Transverse colon (tissue), 4 donors: ENCODE data around the gene C17orf100.

Experiments used
- EP300 ChIP-seq: sonication (generic); formaldehyde crosslinking; IDR thresholded peaks from one replicate; pipeline ENCODE4 v1.6.1; 2017; ENCODE audit warnings: antibody characterized with exemption, low read depth
- POLR2AphosphoS5 ChIP-seq, 3 donors: sonication (generic); formaldehyde crosslinking; IDR thresholded peaks; one replicate each; pipeline ENCODE4 v1.6.1; 2016; ENCODE audit warnings: antibody characterized with exemption in 3 of 3
- TF ChIP-seq, protein P1 (sequence below), 5 experiments: fragments of 200-600 bp in 3 of 5; fragments of 450-650 bp in 2 of 5; sonication (generic) in 3 of 5; IDR thresholded peaks; 1 replicate in 2 of 5; 2 replicates in 3 of 5; pipeline ENCODE4 v1.5.1; 2016 to 2017; ENCODE audit warnings: antibody characterized with exemption in 5 of 5, inconsistent platforms in 3 of 5, mild to moderate bottlenecking in 2 of 5, moderate library complexity in 1 of 5

DNA sequence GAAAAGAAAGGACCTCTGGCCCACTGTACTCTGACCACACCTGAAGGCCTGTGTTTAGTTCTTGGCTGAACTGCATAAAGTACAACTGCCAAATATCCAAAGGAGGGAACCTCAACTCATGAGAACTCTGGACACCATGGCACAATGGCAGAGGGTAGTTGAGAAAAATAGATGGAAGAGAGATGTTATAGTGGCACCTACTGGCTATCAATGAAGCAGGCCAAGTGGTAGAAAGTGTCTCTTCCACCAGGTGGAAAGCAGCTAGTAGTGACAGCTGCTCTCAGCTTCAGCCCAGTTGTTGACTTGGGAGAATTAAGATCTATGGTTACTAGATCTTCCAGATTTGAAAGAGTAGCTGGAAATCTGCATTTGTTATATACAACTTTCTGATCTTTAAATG, 3.4 kb upstream of the C17orf100 start:
- TF ChIP-seq, protein P1, sequence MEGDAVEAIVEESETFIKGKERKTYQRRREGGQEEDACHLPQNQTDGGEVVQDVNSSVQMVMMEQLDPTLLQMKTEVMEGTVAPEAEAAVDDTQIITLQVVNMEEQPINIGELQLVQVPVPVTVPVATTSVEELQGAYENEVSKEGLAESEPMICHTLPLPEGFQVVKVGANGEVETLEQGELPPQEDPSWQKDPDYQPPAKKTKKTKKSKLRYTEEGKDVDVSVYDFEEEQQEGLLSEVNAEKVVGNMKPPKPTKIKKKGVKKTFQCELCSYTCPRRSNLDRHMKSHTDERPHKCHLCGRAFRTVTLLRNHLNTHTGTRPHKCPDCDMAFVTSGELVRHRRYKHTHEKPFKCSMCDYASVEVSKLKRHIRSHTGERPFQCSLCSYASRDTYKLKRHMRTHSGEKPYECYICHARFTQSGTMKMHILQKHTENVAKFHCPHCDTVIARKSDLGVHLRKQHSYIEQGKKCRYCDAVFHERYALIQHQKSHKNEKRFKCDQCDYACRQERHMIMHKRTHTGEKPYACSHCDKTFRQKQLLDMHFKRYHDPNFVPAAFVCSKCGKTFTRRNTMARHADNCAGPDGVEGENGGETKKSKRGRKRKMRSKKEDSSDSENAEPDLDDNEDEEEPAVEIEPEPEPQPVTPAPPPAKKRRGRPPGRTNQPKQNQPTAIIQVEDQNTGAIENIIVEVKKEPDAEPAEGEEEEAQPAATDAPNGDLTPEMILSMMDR (IDR thresholded peaks at IDR 0.05), result peak in 3 of 5 experiments; percentile 24 to 36 (median 29)
- TF ChIP-seq POLR2AphosphoS5 (IDR thresholded peaks at IDR 0.05), result no peak
- TF ChIP-seq EP300, result no peak
